ENCODE results near the gene HDAC5.

Gene HDAC5

DNA sequence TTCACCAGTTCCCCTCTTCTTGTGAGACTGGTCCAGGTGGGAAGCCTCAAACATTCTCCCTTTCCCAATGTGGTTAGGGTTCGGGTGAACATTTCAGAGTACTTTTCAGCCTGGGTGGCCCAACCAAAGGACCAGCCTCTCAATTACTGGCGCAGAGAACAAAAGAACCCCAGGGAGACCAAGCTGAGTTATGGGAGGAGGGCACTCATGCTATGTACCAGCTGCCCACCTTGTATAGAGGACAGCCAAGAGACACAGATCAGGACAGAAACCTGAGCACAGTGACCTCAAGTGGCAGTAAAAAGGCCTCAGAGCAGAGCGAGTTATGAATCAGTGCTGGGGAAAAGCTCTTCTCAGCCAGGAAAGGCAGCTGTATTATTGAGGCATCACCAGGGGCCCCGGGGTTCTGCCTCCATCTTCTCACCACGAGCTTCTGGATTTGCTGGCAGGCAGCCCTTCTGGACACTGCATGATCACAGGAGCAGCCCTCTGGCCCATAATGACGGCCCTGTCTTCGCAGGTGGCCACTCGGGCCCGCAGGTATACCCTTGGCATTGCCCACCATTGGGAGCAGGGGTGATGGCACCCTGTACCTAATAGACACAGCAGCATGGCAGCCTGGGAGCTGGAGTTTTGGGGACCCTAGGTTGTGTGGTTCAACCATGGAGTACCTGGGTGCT is 49.1 kb downstream of the HDAC5 start:
- TF ChIP-seq ZNF274 (IDR thresholded peaks at IDR 0.05; ENCODE audit: low read length) = no peak
- TF ChIP-seq ZNF274 (tag by site-specific recombination; IDR thresholded peaks at IDR 0.05; ENCODE audit: borderline replicate concordance) = no peak
- no peak for TF ChIP-seq ZNF626 (tag by site-specific recombination; IDR thresholded peaks at IDR 0.05)
- peak; percentile 60 for TF ChIP-seq ZBTB20 (tag by site-specific recombination; IDR thresholded peaks at IDR 0.05)
- no peak for TF ChIP-seq ZNF701 (tag by site-specific recombination; IDR thresholded peaks at IDR 0.05)
- no peak for TF ChIP-seq RBAK (tag by site-specific recombination; IDR thresholded peaks at IDR 0.05)
- no peak for TF ChIP-seq PRDM10 (tag by site-specific recombination; IDR thresholded peaks at IDR 0.05)
- TF ChIP-seq GLIS1 (tag by site-specific recombination; IDR thresholded peaks at IDR 0.05) = no peak
- no peak for TF ChIP-seq ZXDB (tag by site-specific recombination; IDR thresholded peaks at IDR 0.05)
- TF ChIP-seq ZNF561 (tag by site-specific recombination; IDR thresholded peaks at IDR 0.05; ENCODE audit: borderline replicate concordance) = no peak
- no peak for TF ChIP-seq SALL2 (tag by site-specific recombination; IDR thresholded peaks at IDR 0.05; ENCODE audit: borderline replicate concordance)
- TF ChIP-seq FEZF1 (tag by site-specific recombination; IDR thresholded peaks at IDR 0.05) = 0 out of 2 replicates have a peak, but pooled peaks have one; percentile 13
- TF ChIP-seq ZNF677 (tag by site-specific recombination; IDR thresholded peaks at IDR 0.05) = no peak
- Histone ChIP-seq H3K4me3 (ENCODE audit: low read depth, low read length) (no peak overlapping the region), H3K9me3 (ENCODE audit: control insufficient read depth, insufficient read depth, low read depth, low read length) (no peaks in the 10 kb centered on the region), H3K4me1 (ENCODE audit: control insufficient read depth, insufficient read depth, low read length) (peaks cover 18% of the 10 kb centered on the region), H3K27ac (ENCODE audit: extremely low read depth, low read depth, low read length) (no peak overlapping the region), H3K36me3 (ENCODE audit: control insufficient read depth in 2 of 2, insufficient read depth in 1 of 2, low read length in 2 of 2) (peaks cover 6 to 62% of the 10 kb centered on the region in 2 experiments)
- CTCF ChIA-PET = interaction anchor here (1.0 to 2.1 kb wide), 6 partner anchors 9 to 42 kb away, joined by 3 to 20 read pairs (median 4); no protein-coding TSS in a partner anchor
- POLR2A ChIA-PET = interaction anchor here (0.6 to 2.9 kb wide), 4 partner anchors 9 to 94 kb away, joined by 3 to 13 read pairs (median 4); no protein-coding TSS in a partner anchor

DNA sequence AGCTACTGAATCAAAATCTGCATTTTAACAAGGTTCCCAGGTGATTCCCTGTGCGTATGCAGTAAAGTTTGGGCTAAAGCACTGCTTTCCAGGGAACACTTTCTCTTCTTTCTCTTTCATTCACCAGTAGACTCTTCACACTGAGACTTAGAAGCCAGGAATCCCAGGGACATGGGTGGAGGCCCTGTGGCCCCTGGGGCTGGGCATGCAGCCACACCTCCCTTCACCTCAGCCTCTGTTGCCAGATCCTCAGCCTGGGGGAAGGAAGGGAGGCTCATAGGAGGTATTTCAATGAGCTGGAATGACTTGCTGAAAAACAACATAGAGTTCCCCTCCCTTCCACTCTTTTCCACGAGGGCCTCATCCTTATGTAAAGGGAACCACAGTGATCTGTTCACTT is 51.7 kb downstream of the HDAC5 start:
- H3K4me3 ChIP-seq (ENCODE audit: low read depth, low read length) = peak overlapping the region; percentile 50
- no peak for TF ChIP-seq YY2 (tag by site-specific recombination; IDR thresholded peaks at IDR 0.05)
- TF ChIP-seq PRDM1 (tag by site-specific recombination; IDR thresholded peaks at IDR 0.05) = peak; percentile 71
- no peak for TF ChIP-seq GLIS2 (tag by site-specific recombination; IDR thresholded peaks at IDR 0.05)
- TF ChIP-seq KLF1 (tag by site-specific recombination; IDR thresholded peaks at IDR 0.05) = peak; percentile 68
- TF ChIP-seq ZNF302 (tag by site-specific recombination; IDR thresholded peaks at IDR 0.05; ENCODE audit: low read depth) = no peak
- no peak for TF ChIP-seq ZNF677 (tag by site-specific recombination; IDR thresholded peaks at IDR 0.05)
- TF ChIP-seq ZBTB48 (tag by site-specific recombination; IDR thresholded peaks at IDR 0.05) = 0 out of 2 replicates have a peak, but pooled peaks have one; percentile 50
- no peak for TF ChIP-seq ZNF266 (tag by site-specific recombination; IDR thresholded peaks at IDR 0.05; ENCODE audit: low read depth)
- no peak for TF ChIP-seq ZNF23 (tag by site-specific recombination; IDR thresholded peaks at IDR 0.05; ENCODE audit: borderline replicate concordance)
- TF ChIP-seq ZNF169 (tag by site-specific recombination; IDR thresholded peaks at IDR 0.05) = no peak
- TF ChIP-seq WT1 (tag by site-specific recombination; IDR thresholded peaks at IDR 0.05) = 0 out of 2 replicates have a peak, but pooled peaks have one; percentile 35
- H3K27ac ChIP-seq (ENCODE audit: extremely low read depth, low read depth, low read length) = peak overlapping the region; percentile 97
- CTCF ChIA-PET = interaction anchor here (0.5 to 2.7 kb wide), 5 partner anchors 16 to 1251 kb away, joined by 3 to 10 read pairs (median 3); no protein-coding TSS in a partner anchor
- peaks cover 6 to 38% of the 10 kb centered on the region in 2 experiments for H3K36me3 ChIP-seq (ENCODE audit: control insufficient read depth in 2 of 2, insufficient read depth in 1 of 2, low read length in 2 of 2)
- POLR2A ChIA-PET = interaction anchor here (0.6 to 1.6 kb wide), 3 partner anchors 14 to 74 kb away, joined by 3 to 10 read pairs (median 4); no protein-coding TSS in a partner anchor
- H3K4me1 ChIP-seq (ENCODE audit: control insufficient read depth, insufficient read depth, low read length) = peaks cover 18% of the 10 kb centered on the region
- H3K9me3 ChIP-seq (ENCODE audit: control insufficient read depth, insufficient read depth, low read depth, low read length) = no peaks in the 10 kb centered on the region
